GM18861 (cell line): ENCODE measurements around the gene U2AF2.

Experiments
- ATAC-seq: cut with Tn5 transposase; IDR thresholded peaks from one replicate; pipeline ENCODE4 v1.9.1; 2021; ENCODE audit not compliant: unreplicated experiment

U2AF2 gene

GRCh38 chr19:55674841-55675660 is 20.2 kb downstream of the U2AF2 start, which contains the start of gene EPN1:
Gene EPN1, plus strand, starts transcription at chr19:55675226. Its CDS starts 3,402 bp downstream, at chr19:55678628.
- ATAC-seq, result peak; percentile 38

GRCh38 chr19:55675661-55676354 is 21.0 kb downstream of the U2AF2 start:
- no peak for ATAC-seq

GRCh38 chr19:55676383-55676782 is 21.5 kb downstream of the U2AF2 start:
- no peak for ATAC-seq

GRCh38 chr19:55676889-55677505 is 22.2 kb downstream of the U2AF2 start:
- no peak for ATAC-seq

- no peak for ATAC-seq
Observed at GRCh38 chr19:55677572-55678028, 22.8 kb downstream of the U2AF2 start.

GRCh38 chr19:55678121-55678671 is 23.4 kb downstream of the U2AF2 start:
- peak; percentile 52 for ATAC-seq

- ATAC-seq, result no peak
Observed at GRCh38 chr19:55679343-55680257, 24.8 kb downstream of the U2AF2 start.

GRCh38 chr19:55680339-55681130 is 25.7 kb downstream of the U2AF2 start:
- ATAC-seq, result no peak

GRCh38 chr19:55681131-55682092 is 26.6 kb downstream of the U2AF2 start:
- ATAC-seq, result no peak

GRCh38 chr19:55683449-55684261 is 28.8 kb downstream of the U2AF2 start:
- no peak for ATAC-seq

GRCh38 chr19:55684946-55685681 is 30.3 kb downstream of the U2AF2 start:
- ATAC-seq, result no peak

GRCh38 chr19:55685776-55686175 is 30.9 kb downstream of the U2AF2 start:
- ATAC-seq, result no peak

GRCh38 chr19:55686311-55687050 is 31.6 kb downstream of the U2AF2 start:
- ATAC-seq, result no peak

- no peak for ATAC-seq
Observed at GRCh38 chr19:55687281-55688201, 32.7 kb downstream of the U2AF2 start.
